RWPE1 (cell line): ENCODE measurements around the gene TAMM41.
"Not testable (repeated sequence)": the region's sequence is repeated elsewhere in the genome, so short reads cannot be mapped to it uniquely, and the experiment has no call there.

Experiments
- CTCF ChIA-PET: fragments of 350-600 bp; sonication (Branson Sonifier 250); formaldehyde crosslinking; extraction: SDS; loops from one replicate; lab custom pipeline; 2021; lab: Yijun Ruan, JAX
- POLR2A ChIA-PET: fragments of 400-600 bp; formaldehyde crosslinking; extraction: SDS; loops from one replicate; lab custom pipeline; 2020; ENCODE audit warnings: antibody characterized with exemption; ENCODE audit not compliant: low non-redundant PET; lab: Yijun Ruan, JAX
- DNase-seq: peaks from one replicate; pipeline ENCODE4 v3.0.0; 2012; ENCODE audit warnings: low spot score
- H3K27ac ChIP-seq: fragments of 450-650 bp; 2 replicates; pipeline ENCODE4 v1.5.1; 2017
- CTCF ChIP-seq: fragments of 450-650 bp; conservative IDR thresholded peaks from 2 replicates; pipeline ENCODE4 v1.5.1; 2017; ENCODE audit warnings: low read depth, mild to moderate bottlenecking

TAMM41 gene

GRCh38 chr3:11757441-11757875, 89.2 kb downstream of the TAMM41 start:
- ChIA-PET POLR2A (no interaction called here), CTCF (no interaction called here)
- no peak for TF ChIP-seq CTCF
- DNase-seq: no peak
- no peak overlapping the region for H3K27ac ChIP-seq

- DNase-seq: no peak
- no peak overlapping the region for H3K27ac ChIP-seq
- ChIA-PET POLR2A (no interaction called here), CTCF (no interaction called here)
- no peak for TF ChIP-seq CTCF
Measured at GRCh38 chr3:11755276-11755675, 91.4 kb downstream of the TAMM41 start.

- H3K27ac ChIP-seq, CTCF ChIA-PET, DNase-seq, POLR2A ChIA-PET: not testable (repeated sequence)
Measured at GRCh38 chr3:11752254-11752653, 94.4 kb downstream of the TAMM41 start.

GRCh38 chr3:11748306-11748705, 98.4 kb downstream of the TAMM41 start:
- POLR2A ChIA-PET, H3K27ac ChIP-seq: not testable (repeated sequence)

More at GRCh38 chr3:11748306-11748705, 98.4 kb downstream of the TAMM41 start:
- CTCF ChIA-PET, DNase-seq: not testable (repeated sequence)
